ENCODE measurements around the gene PPIP5K2. TPM values are rescaled to one million over a fixed set of nuclear protein-coding genes. Genes with fewer than 3 reads are reported as not detected.

PPIP5K2 gene
- polyA plus RNA-seq, 1 donor from 2014 or later: 153 TPM

DNA sequence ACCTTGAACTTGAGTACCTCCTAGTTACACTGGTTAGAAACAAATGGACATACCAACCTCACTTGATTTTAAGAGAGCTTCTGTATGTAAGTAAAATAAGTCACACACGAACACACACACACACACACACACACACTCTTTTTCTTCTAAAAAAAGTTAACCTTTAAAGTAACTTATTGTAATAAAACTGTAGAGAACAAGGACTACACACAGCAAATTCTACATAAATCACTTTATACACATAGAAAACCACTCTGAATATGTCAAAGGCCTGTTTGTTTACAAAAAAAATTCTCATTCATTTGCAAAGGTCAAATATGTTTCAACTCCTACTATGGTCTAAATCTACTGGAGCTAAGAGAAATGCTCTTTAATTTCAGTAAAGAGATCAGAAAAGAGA is 29.3 kb upstream of the PPIP5K2 start:
- H3K4me2 ChIP-seq (ENCODE audit: low read length): no peak overlapping the region
- no peaks in the 10 kb centered on the region for H3K9me3 ChIP-seq (ENCODE audit: low read length)
- no peak overlapping the region for H3K9ac ChIP-seq (ENCODE audit: low read length)
- no peaks in the 10 kb centered on the region for H3K9me2 ChIP-seq (ENCODE audit: insufficient read depth, low read length)
- no peaks in the 10 kb centered on the region for H4K20me1 ChIP-seq (ENCODE audit: insufficient read depth)
- TF ChIP-seq TAF1 (IDR thresholded peaks at IDR 0.05; ENCODE audit: low read depth): no peak
- TF ChIP-seq REST (IDR thresholded peaks at IDR 0.05; ENCODE audit: borderline replicate concordance): no peak
- TF ChIP-seq POLR2AphosphoS5 (IDR thresholded peaks at IDR 0.05): no peak
- no peak for TF ChIP-seq SMC3 (conservative IDR thresholded peaks at IDR 0.05; ENCODE audit: poor library complexity)
- no peak for TF ChIP-seq EP300 (conservative IDR thresholded peaks at IDR 0.05; ENCODE audit: poor library complexity, severe bottlenecking)
- no peak for TF ChIP-seq RAD21 (conservative IDR thresholded peaks at IDR 0.05)
- no peak for TF ChIP-seq CTCF (IDR thresholded peaks at IDR 0.05; ENCODE audit: poor library complexity, severe bottlenecking)
- no peak for TF ChIP-seq MXI1 (conservative IDR thresholded peaks at IDR 0.05; ENCODE audit: poor library complexity, severe bottlenecking)
- TF ChIP-seq EZH2 (IDR thresholded peaks at IDR 0.05; ENCODE audit: borderline replicate concordance, insufficient read depth, low read length, poor library complexity, severe bottlenecking): no peak
- H2AFZ ChIP-seq (ENCODE audit: low read depth, low read length): no peak overlapping the region
- H3K27me3 ChIP-seq (ENCODE audit: insufficient read depth, low read depth, low read length): no peaks in the 10 kb centered on the region
- no peaks in the 10 kb centered on the region for H3F3A ChIP-seq (ENCODE audit: insufficient read depth, low read length, poor library complexity, severe bottlenecking)
- H3K36me3 ChIP-seq (ENCODE audit: insufficient read depth, low read length): peaks cover 13% of the 10 kb centered on the region
- no peaks in the 10 kb centered on the region for H3K79me2 ChIP-seq (replicated peaks; ENCODE audit: insufficient read depth, low read length)
- H3K4me3 ChIP-seq (ENCODE audit: low read length): no peak overlapping the region
- H3K27ac ChIP-seq (ENCODE audit: low read length): no peak overlapping the region

GRCh38 chr5:103092676-103093075 is 27.4 kb upstream of the PPIP5K2 start:
- H3K4me2 ChIP-seq (ENCODE audit: low read length): no peak overlapping the region
- H4K20me1 ChIP-seq (ENCODE audit: insufficient read depth): no peaks in the 10 kb centered on the region
- no peak overlapping the region for H3K4me3 ChIP-seq (ENCODE audit: low read length)
- no peak overlapping the region for H3K9ac ChIP-seq (ENCODE audit: low read length)
- no peak for TF ChIP-seq REST (IDR thresholded peaks at IDR 0.05; ENCODE audit: borderline replicate concordance)
- no peak for TF ChIP-seq CTCF (IDR thresholded peaks at IDR 0.05; ENCODE audit: poor library complexity, severe bottlenecking)
- no peak for TF ChIP-seq EZH2 (IDR thresholded peaks at IDR 0.05; ENCODE audit: borderline replicate concordance, insufficient read depth, low read length, poor library complexity, severe bottlenecking)
- TF ChIP-seq POLR2AphosphoS5 (IDR thresholded peaks at IDR 0.05): no peak
- no peak for TF ChIP-seq SMC3 (conservative IDR thresholded peaks at IDR 0.05; ENCODE audit: poor library complexity)
- TF ChIP-seq TAF1 (IDR thresholded peaks at IDR 0.05; ENCODE audit: low read depth): no peak
- no peak for TF ChIP-seq EP300 (conservative IDR thresholded peaks at IDR 0.05; ENCODE audit: poor library complexity, severe bottlenecking)
- no peak for TF ChIP-seq MXI1 (conservative IDR thresholded peaks at IDR 0.05; ENCODE audit: poor library complexity, severe bottlenecking)
- H3K27me3 ChIP-seq (ENCODE audit: insufficient read depth, low read depth, low read length): no peaks in the 10 kb centered on the region
- H2AFZ ChIP-seq (ENCODE audit: low read depth, low read length): no peak overlapping the region
- H3K36me3 ChIP-seq (ENCODE audit: insufficient read depth, low read length): peaks cover 7% of the 10 kb centered on the region
- no peak overlapping the region for H3K27ac ChIP-seq (ENCODE audit: low read length)
- no peaks in the 10 kb centered on the region for H3K79me2 ChIP-seq (replicated peaks; ENCODE audit: insufficient read depth, low read length)
- no peaks in the 10 kb centered on the region for H3K9me2 ChIP-seq (ENCODE audit: insufficient read depth, low read length)
- no peaks in the 10 kb centered on the region for H3F3A ChIP-seq (ENCODE audit: insufficient read depth, low read length, poor library complexity, severe bottlenecking)
- no peaks in the 10 kb centered on the region for H3K9me3 ChIP-seq (ENCODE audit: low read length)
